ENCODE results near the gene COPG2. TPM values are rescaled to one million over a fixed set of nuclear protein-coding genes. Genes with fewer than 3 reads are reported as not detected.
A peak's percentile ranks its signal among the peaks of the same experiment; 100 is the strongest.

Gene COPG2
- total and polyA plus RNA-seq, 2 experiments from 2014 or later = 3.0 to 41.0 TPM

DNA sequence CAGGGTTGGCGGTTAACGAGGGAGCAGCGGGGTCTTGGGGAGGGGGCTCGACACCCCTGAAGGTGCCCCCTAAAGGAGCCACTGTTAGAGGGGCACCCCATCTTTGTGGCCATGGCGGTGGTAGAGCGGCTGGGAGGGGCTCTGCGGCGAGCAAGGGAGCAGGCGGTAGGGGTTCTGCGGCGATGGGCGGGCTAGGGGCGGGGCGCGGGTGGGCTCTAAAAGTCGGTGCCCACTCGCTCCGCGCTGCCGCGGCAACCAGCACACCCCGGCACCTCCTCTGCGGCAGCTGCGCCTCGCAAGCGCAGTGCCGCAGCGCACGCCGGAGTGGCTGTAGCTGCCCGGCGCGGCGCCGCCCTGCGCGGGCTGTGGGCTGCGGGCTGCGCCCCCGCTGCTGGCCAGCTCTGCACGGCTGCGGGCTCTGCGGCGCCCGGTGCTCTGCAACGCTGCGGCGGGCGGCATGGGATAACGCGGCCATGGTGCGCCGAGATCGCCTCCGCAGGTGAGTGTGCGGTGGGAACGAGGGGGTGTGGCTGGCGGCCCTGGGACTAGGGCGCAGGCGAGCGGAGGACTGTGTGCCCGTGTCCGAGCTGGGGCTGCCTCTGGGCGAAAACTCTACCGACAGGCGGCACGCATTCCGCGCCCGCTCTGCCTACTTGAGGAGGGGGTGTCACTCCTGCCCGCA, 176.6 kb downstream of the COPG2 start, which contains the start of gene MEST:
Gene MEST (plus strand): TSS at position 245 of the 682 bp plus-strand sequence. CDS start 229 bp downstream, at position 474.
- Histone ChIP-seq H3K27ac (peak within 1 kb of the TSS; percentile 74), H3K4me1 (ENCODE audit: insufficient read depth) (peaks cover 25% of the 10 kb centered on the region), H3K36me3 (replicated peaks; ENCODE audit: insufficient read depth, low read depth) (no peaks in the 10 kb centered on the region), H3K4me2 (peak within 1 kb of the TSS; percentile 75), H2AFZ (peak within 1 kb of the TSS; percentile 54), H3K9me3 (ENCODE audit: low read depth) (no peaks in the 10 kb centered on the region), H3K9me2 (replicated peaks; ENCODE audit: insufficient read depth) (no peaks in the 10 kb centered on the region), H3K27me3 (no peaks in the 10 kb centered on the region), H3K79me2 (peaks cover 43% of the 10 kb centered on the region), H4K20me1 (ENCODE audit: insufficient read depth, poor library complexity, severe bottlenecking) (no peaks in the 10 kb centered on the region), H3K4me3 (peak within 1 kb of the TSS; percentile 44)
- peak; percentile 57 for DNase-seq (ENCODE audit: low spot score)
- WGBS (ENCODE audit: low lambda C conversion rate, missing lambda C conversion rate) = 39% methylated on average over 49 of the region's 71 CpGs
- TF ChIP-seq EZH2 (IDR thresholded peaks at IDR 0.05; ENCODE audit: borderline replicate concordance) = no peak
- TF ChIP-seq EZH2phosphoT487 (IDR thresholded peaks at IDR 0.05; ENCODE audit: low read depth, severe bottlenecking, unreplicated experiment) = no peak
- TF ChIP-seq, protein P1, sequence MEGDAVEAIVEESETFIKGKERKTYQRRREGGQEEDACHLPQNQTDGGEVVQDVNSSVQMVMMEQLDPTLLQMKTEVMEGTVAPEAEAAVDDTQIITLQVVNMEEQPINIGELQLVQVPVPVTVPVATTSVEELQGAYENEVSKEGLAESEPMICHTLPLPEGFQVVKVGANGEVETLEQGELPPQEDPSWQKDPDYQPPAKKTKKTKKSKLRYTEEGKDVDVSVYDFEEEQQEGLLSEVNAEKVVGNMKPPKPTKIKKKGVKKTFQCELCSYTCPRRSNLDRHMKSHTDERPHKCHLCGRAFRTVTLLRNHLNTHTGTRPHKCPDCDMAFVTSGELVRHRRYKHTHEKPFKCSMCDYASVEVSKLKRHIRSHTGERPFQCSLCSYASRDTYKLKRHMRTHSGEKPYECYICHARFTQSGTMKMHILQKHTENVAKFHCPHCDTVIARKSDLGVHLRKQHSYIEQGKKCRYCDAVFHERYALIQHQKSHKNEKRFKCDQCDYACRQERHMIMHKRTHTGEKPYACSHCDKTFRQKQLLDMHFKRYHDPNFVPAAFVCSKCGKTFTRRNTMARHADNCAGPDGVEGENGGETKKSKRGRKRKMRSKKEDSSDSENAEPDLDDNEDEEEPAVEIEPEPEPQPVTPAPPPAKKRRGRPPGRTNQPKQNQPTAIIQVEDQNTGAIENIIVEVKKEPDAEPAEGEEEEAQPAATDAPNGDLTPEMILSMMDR (IDR thresholded peaks at IDR 0.05; ENCODE audit: poor library complexity) = no peak

GRCh38 chr7:130490888-130491804, 177.4 kb downstream of the COPG2 start:
- TF ChIP-seq EZH2phosphoT487 (IDR thresholded peaks at IDR 0.05; ENCODE audit: low read depth, severe bottlenecking, unreplicated experiment) (no peak), EZH2 (IDR thresholded peaks at IDR 0.05; ENCODE audit: borderline replicate concordance) (no peak)
- TF ChIP-seq, protein P1 (IDR thresholded peaks at IDR 0.05; ENCODE audit: poor library complexity) = peak; percentile 59
- Histone ChIP-seq H3K9me3 (ENCODE audit: low read depth) (no peaks in the 10 kb centered on the region), H3K4me1 (ENCODE audit: insufficient read depth) (peaks cover 25% of the 10 kb centered on the region), H3K27ac (peak overlapping the region; percentile 77), H3K4me3 (no peak overlapping the region), H2AFZ (peak overlapping the region; percentile 54), H3K27me3 (no peaks in the 10 kb centered on the region), H4K20me1 (ENCODE audit: insufficient read depth, poor library complexity, severe bottlenecking) (no peaks in the 10 kb centered on the region), H3K4me2 (peak overlapping the region; percentile 75), H3K36me3 (replicated peaks; ENCODE audit: insufficient read depth, low read depth) (no peaks in the 10 kb centered on the region), H3K9me2 (replicated peaks; ENCODE audit: insufficient read depth) (no peaks in the 10 kb centered on the region), H3K79me2 (peaks cover 36% of the 10 kb centered on the region)
- 58% methylated on average over 62 of the region's 62 CpGs for WGBS (ENCODE audit: low lambda C conversion rate, missing lambda C conversion rate)
- peak; percentile 64 for DNase-seq (ENCODE audit: low spot score)

- no peak for DNase-seq (ENCODE audit: low spot score)
- Histone ChIP-seq H3K4me1 (ENCODE audit: insufficient read depth) (peaks cover 25% of the 10 kb centered on the region), H4K20me1 (ENCODE audit: insufficient read depth, poor library complexity, severe bottlenecking) (no peaks in the 10 kb centered on the region), H3K4me3 (no peak overlapping the region), H3K4me2 (peak overlapping the region; percentile 75), H3K27me3 (no peaks in the 10 kb centered on the region), H2AFZ (peak overlapping the region; percentile 22), H3K79me2 (peaks cover 30% of the 10 kb centered on the region), H3K9me3 (ENCODE audit: low read depth) (no peaks in the 10 kb centered on the region), H3K27ac (peak overlapping the region; percentile 77), H3K9me2 (replicated peaks; ENCODE audit: insufficient read depth) (no peaks in the 10 kb centered on the region), H3K36me3 (replicated peaks; ENCODE audit: insufficient read depth, low read depth) (no peaks in the 10 kb centered on the region)
- no peak for TF ChIP-seq EZH2phosphoT487 (IDR thresholded peaks at IDR 0.05; ENCODE audit: low read depth, severe bottlenecking, unreplicated experiment)
- TF ChIP-seq EZH2 (IDR thresholded peaks at IDR 0.05; ENCODE audit: borderline replicate concordance) = no peak
- TF ChIP-seq, protein P1 (IDR thresholded peaks at IDR 0.05; ENCODE audit: poor library complexity) = no peak
- WGBS (ENCODE audit: low lambda C conversion rate, missing lambda C conversion rate) = 50% methylated on average over 21 of the region's 21 CpGs
These were observed 178.2 kb downstream of the COPG2 start for GRCh38 chr7:130490311-130490791.

Data from hepatocyte (in vitro differentiated cells).